Right ventricle myocardium superior (tissue), 1 donor: ENCODE data around the gene CMTM7. TPM values are rescaled to one million over a fixed set of nuclear protein-coding genes. Genes with fewer than 3 reads are reported as not detected.
"Not testable (repeated sequence)": the region's sequence is repeated elsewhere in the genome, so short reads cannot be mapped to it uniquely, and the experiment has no call there.

Source experiments
- ATAC-seq: fragments of 200-7000 bp; cut with Tn5 transposase; one replicate; pipeline ENCODE4 v1.9.1; 2020; ENCODE audit warnings: mild to moderate bottlenecking; ENCODE audit not compliant: poor library complexity
- DNase-seq: peaks from one replicate; pipeline ENCODE4 v3.0.0-alpha.2; 2020
- intact Hi-C: fragments of 100-400 bp; cut with DNase I; formaldehyde crosslinking; loops from one replicate; pipeline ENCODE4 v1.11.2; 2022
- total RNA-seq: library from RNA; stranded (reverse); fragmentation: NEBNext Ultra II Directional; extraction: Animal tissue kit (Norgen Biotek cat#: 25700); gene quantifications from one replicate; pipeline ENCODE4 v1.2.1, GENCODE V29; 2021
- donor health status: DM: no; HTN: yes; CAD: no; lungs with severe emphysema.

Gene CMTM7
- total RNA-seq, 1 donor from 2014 or later: 2.7 TPM

- intact Hi-C loops, ATAC-seq, DNase-seq: not testable (repeated sequence)
These were observed 75.2 kb downstream of the CMTM7 start for GRCh38 chr3:32466808-32467207.

- ATAC-seq (peak; percentile 97), DNase-seq (peak; percentile 84)
- intact Hi-C loops: loop anchor here (2.0 kb wide), 1 partner anchor 93 kb away; no protein-coding TSS in a partner anchor
These were observed 75.8 kb downstream of the CMTM7 start for GRCh38 chr3:32467333-32468070.

GRCh38 chr3:32469151-32469874 is 77.7 kb downstream of the CMTM7 start:
- intact Hi-C loops: loop anchor here (2.0 kb wide), 1 partner anchor 95 kb away; no protein-coding TSS in a partner anchor
- DNase-seq (no peak), ATAC-seq (no peak)

GRCh38 chr3:32470362-32470761 is 78.7 kb downstream of the CMTM7 start:
- intact Hi-C loops: no loop called here

GRCh38 chr3:32471246-32471645 is 79.6 kb downstream of the CMTM7 start:
- ATAC-seq: no peak
- intact Hi-C loops: no loop called here
- no peak for DNase-seq

More at GRCh38 chr3:32470362-32470761, 78.7 kb downstream of the CMTM7 start:
- ATAC-seq: no peak
- no peak for DNase-seq

GRCh38 chr3:32472151-32472550 is 80.5 kb downstream of the CMTM7 start:
- intact Hi-C loops, ATAC-seq, DNase-seq: not testable (repeated sequence)

GRCh38 chr3:32474201-32474600 is 82.5 kb downstream of the CMTM7 start:
- ATAC-seq (no peak), DNase-seq (no peak)
- intact Hi-C loops: no loop called here

- intact Hi-C loops: no loop called here
- ATAC-seq (no peak), DNase-seq (no peak)
These were observed 89.0 kb downstream of the CMTM7 start for GRCh38 chr3:32480604-32481003.

GRCh38 chr3:32481791-32482631 is 90.4 kb downstream of the CMTM7 start:
- DNase-seq: no peak
- ATAC-seq: no peak
- intact Hi-C loops: no loop called here

GRCh38 chr3:32482693-32483092 is 91.0 kb downstream of the CMTM7 start:
- DNase-seq (no peak), ATAC-seq (no peak)
- intact Hi-C loops: no loop called here

- intact Hi-C loops: no loop called here
- DNase-seq (no peak), ATAC-seq (no peak)
These were observed 92.1 kb downstream of the CMTM7 start for GRCh38 chr3:32483772-32484171.

GRCh38 chr3:32484436-32484835 is 92.8 kb downstream of the CMTM7 start:
- intact Hi-C loops: no loop called here

GRCh38 chr3:32487781-32488473 is 96.3 kb downstream of the CMTM7 start:
- intact Hi-C loops: no loop called here
- ATAC-seq: no peak
- DNase-seq: no peak

More at GRCh38 chr3:32484436-32484835, 92.8 kb downstream of the CMTM7 start:
- ATAC-seq (no peak), DNase-seq (no peak)

GRCh38 chr3:32488474-32489008 is 96.9 kb downstream of the CMTM7 start:
- DNase-seq (no peak), ATAC-seq (no peak)
- intact Hi-C loops: no loop called here

- no peak for ATAC-seq
- intact Hi-C loops: no loop called here
- no peak for DNase-seq
These were observed 101.2 kb downstream of the CMTM7 start for GRCh38 chr3:32492684-32493436.

GRCh38 chr3:32493437-32494414 is 102.1 kb downstream of the CMTM7 start:
- intact Hi-C loops: no loop called here
- ATAC-seq: no peak
- no peak for DNase-seq
